C4-2B (cell line): Measurements from ENCODE around the gene EXOC3L2.

Experiments used
- ZFX ChIP-seq: fragments of 450-650 bp; IDR thresholded peaks from 2 replicates; pipeline ENCODE4 v1.6.1; 2017
- TF ChIP-seq, protein P1 (sequence below): fragments of 450-650 bp; conservative IDR thresholded peaks from 2 replicates; pipeline ENCODE4 v1.5.1; 2017; ENCODE audit warnings: mild to moderate bottlenecking

DNA sequence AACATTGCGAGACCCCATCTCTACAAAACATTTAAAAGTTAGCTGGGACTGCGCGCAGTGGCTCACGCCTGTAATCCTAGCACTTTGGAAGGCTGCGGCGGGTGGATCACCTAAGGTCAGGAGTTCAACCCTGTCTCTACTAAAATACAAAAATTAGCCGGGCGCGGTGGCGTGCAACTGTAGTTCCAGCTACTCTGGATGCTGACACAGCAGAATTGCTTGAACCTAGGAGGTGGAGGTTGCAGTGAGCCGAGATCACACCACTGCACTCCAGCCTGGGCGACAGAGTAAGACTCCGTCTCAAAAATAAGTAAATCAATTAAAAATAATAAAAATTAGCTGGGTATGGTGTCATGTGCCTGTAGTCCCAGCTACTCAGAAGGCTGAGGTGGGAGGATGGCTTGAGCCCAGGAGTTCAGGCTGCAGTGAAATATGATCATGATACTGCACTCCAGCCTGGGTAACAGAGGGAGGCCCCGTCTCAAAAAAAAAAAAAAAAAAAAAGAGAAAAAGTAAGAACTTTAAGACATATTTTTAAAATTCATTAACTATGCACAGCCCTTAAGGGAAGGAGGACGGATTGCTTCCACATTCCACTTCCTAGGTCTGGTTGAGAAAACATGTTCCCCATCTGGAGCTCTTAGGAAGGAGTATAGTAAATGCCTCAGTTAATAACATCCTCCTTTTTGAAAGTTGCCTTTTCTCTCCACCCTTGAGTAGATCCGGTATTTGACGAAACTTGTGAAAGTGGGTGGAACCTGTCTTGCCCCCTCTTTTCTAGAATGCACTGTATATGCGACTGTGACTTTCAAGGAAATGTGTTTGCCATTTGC is 26.1 kb downstream of the EXOC3L2 start:
- TF ChIP-seq, protein P1, sequence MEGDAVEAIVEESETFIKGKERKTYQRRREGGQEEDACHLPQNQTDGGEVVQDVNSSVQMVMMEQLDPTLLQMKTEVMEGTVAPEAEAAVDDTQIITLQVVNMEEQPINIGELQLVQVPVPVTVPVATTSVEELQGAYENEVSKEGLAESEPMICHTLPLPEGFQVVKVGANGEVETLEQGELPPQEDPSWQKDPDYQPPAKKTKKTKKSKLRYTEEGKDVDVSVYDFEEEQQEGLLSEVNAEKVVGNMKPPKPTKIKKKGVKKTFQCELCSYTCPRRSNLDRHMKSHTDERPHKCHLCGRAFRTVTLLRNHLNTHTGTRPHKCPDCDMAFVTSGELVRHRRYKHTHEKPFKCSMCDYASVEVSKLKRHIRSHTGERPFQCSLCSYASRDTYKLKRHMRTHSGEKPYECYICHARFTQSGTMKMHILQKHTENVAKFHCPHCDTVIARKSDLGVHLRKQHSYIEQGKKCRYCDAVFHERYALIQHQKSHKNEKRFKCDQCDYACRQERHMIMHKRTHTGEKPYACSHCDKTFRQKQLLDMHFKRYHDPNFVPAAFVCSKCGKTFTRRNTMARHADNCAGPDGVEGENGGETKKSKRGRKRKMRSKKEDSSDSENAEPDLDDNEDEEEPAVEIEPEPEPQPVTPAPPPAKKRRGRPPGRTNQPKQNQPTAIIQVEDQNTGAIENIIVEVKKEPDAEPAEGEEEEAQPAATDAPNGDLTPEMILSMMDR, result no peak
- TF ChIP-seq ZFX, result no peak
